Calu3 (cell line): Measurements from ENCODE around the gene MAF. TPM values are rescaled to one million over a fixed set of nuclear protein-coding genes. Genes with fewer than 3 reads are reported as not detected.

Experiments used
- BruUV-seq: library from RNA; stranded (reverse); fragments of 400-500 nt; replicated peaks from 2 replicates; lab custom pipeline; 2021; lab: Mats Ljungman, UMichigan
- CTCF ChIA-PET: fragments of 300-600 bp; sonication (Branson Sonifier 250); formaldehyde crosslinking; loops from one replicate; lab custom pipeline; 2022; ENCODE audit warnings: antibody characterized with exemption; lab: Charles Lee
- DNase-seq: peaks from one replicate; pipeline ENCODE4 v3.0.0; 2022
- H3K27ac Mint-ChIP-seq: one replicate; pipeline ENCODE4 v1.8.0; 2022; ENCODE audit warnings: mixed read lengths; ENCODE audit not compliant: unreplicated experiment
- H3K27me3 Mint-ChIP-seq: one replicate; pipeline ENCODE4 v1.8.0; 2022; ENCODE audit warnings: mixed read lengths; ENCODE audit not compliant: unreplicated experiment
- H3K36me3 Mint-ChIP-seq: one replicate; pipeline ENCODE4 v1.8.0; 2022; ENCODE audit warnings: mild to moderate bottlenecking, moderate library complexity, mixed read lengths; ENCODE audit not compliant: insufficient read depth, unreplicated experiment
- H3K4me1 Mint-ChIP-seq: one replicate; pipeline ENCODE4 v1.8.0; 2022; ENCODE audit warnings: mild to moderate bottlenecking, low read depth, mixed read lengths; ENCODE audit not compliant: unreplicated experiment
- H3K4me3 Mint-ChIP-seq: one replicate; pipeline ENCODE4 v1.8.0; 2022; ENCODE audit warnings: mild to moderate bottlenecking, low read depth, moderate library complexity, mixed read lengths; ENCODE audit not compliant: unreplicated experiment
- H3K9me3 Mint-ChIP-seq: one replicate; pipeline ENCODE4 v1.8.0; 2022; ENCODE audit warnings: low read depth, mixed read lengths; ENCODE audit not compliant: unreplicated experiment
- CTCF ChIP-seq: fragments of 200-600 bp; IDR thresholded peaks from one replicate; pipeline ENCODE4 v1.8.0; 2022; ENCODE audit warnings: antibody characterized with exemption; ENCODE audit not compliant: unreplicated experiment
- intact Hi-C: fragments of 100-400 bp; cut with micrococcal nuclease; formaldehyde crosslinking; loops from one replicate; pipeline ENCODE4 v1.10.0; 2022; ENCODE audit not compliant: unreplicated experiment
- total RNA-seq: library from RNA; stranded (reverse); gene quantifications from 2 replicates; pipeline ENCODE4 v1.2.3, GENCODE V29; 2022

MAF gene
- total RNA-seq, 1 experiment from 2014 or later = 0.97 TPM

DNA sequence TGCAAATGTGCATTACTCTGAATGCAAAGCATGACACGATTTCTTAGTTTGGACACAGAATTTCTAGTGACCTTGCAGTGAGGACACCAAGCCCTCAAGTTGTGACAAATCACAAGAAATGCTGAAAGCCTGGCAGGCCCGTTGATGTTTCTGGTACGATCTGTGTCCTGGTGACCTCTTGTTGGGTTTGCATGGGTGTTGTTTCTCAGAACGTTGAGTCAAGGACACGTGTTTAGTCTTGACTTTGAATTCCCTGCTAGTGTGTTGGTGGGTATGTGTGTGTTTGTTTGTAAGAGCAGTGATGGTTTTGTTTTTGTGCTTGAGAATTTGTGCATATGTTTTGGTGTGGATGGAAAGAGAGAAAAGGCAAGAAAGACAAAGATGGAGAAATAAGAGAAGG, 37.8 kb upstream of the MAF start:
- CTCF ChIA-PET = no interaction called here
- no peak for TF ChIP-seq CTCF
- Mint-ChIP-seq H3K36me3 (peaks cover 7% of the 10 kb centered on the region), H3K4me1 (peaks cover 34% of the 10 kb centered on the region), H3K4me3 (no peak overlapping the region), H3K27me3 (no peaks in the 10 kb centered on the region), H3K27ac (no peak overlapping the region), H3K9me3 (no peaks in the 10 kb centered on the region)
- no peak for DNase-seq
- BruUV-seq = no TSS peak
- intact Hi-C loops = no loop called here

DNA sequence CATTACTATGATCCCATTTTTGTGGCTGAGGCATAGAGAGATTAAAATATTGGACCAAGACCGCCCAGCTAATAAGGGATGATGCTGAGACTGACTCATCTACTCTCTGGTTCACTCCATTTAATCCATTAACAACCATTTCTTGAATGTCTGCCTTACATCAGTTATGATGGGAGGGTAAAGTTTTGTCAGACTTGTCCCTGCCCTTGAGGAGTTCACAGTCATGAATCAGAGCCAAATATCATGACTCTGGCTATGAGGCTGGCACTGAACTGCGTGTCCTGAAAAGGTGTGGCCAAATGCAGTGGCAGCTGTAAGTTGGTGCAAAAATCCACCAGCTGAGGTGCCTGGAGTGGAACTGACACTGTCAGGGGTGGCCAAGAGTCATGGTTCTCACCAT, 35.0 kb upstream of the MAF start:
- DNase-seq = no peak
- CTCF ChIA-PET = no interaction called here
- Mint-ChIP-seq H3K27ac (no peak overlapping the region), H3K36me3 (peaks cover 8% of the 10 kb centered on the region), H3K27me3 (no peaks in the 10 kb centered on the region), H3K4me3 (no peak overlapping the region), H3K4me1 (peaks cover 31% of the 10 kb centered on the region), H3K9me3 (peaks cover 3% of the 10 kb centered on the region)
- BruUV-seq = no TSS peak
- TF ChIP-seq CTCF = no peak
- intact Hi-C loops = no loop called here

GRCh38 chr16:79634298-79634697, 33.8 kb upstream of the MAF start:
- H3K27me3 Mint-ChIP-seq = no peaks in the 10 kb centered on the region
- CTCF ChIA-PET = no interaction called here
- DNase-seq = no peak
- H3K4me3 Mint-ChIP-seq = no peak overlapping the region
- no peak for TF ChIP-seq CTCF
- H3K9me3 Mint-ChIP-seq = peaks cover 4% of the 10 kb centered on the region
- no TSS peak for BruUV-seq
- H3K27ac Mint-ChIP-seq = no peak overlapping the region
- intact Hi-C loops = no loop called here
- peaks cover 19% of the 10 kb centered on the region for H3K4me1 Mint-ChIP-seq
- peaks cover 5% of the 10 kb centered on the region for H3K36me3 Mint-ChIP-seq

DNA sequence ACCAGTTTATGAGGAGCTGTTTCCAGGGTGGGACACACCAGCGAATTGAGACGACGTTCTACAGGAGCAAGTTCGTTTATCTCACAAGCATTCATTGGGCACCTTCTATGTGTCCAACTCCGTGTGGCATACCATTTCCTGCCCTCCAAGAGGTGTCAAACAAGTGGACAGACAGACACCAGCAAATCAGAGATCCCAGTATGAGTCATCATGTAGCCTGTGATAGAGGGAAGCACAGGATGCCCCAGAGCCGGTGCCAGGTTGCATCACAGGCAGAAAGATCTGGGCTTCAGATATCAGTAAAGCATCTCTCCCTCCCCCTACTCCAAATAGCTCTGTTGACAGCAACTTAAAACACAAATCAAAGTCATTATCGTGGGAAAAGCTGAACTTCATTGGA, 31.8 kb upstream of the MAF start:
- intact Hi-C loops = no loop called here
- DNase-seq = no peak
- H3K27me3 Mint-ChIP-seq = no peaks in the 10 kb centered on the region
- no TSS peak for BruUV-seq
- no peak overlapping the region for H3K4me3 Mint-ChIP-seq
- no peak for TF ChIP-seq CTCF
- CTCF ChIA-PET = interaction anchor here (0.6 kb wide), 1 partner anchor 150 kb away, joined by 6 read pairs; no protein-coding TSS in a partner anchor
- peaks cover 17% of the 10 kb centered on the region for H3K4me1 Mint-ChIP-seq
- peaks cover 4% of the 10 kb centered on the region for H3K9me3 Mint-ChIP-seq
- peaks cover 12% of the 10 kb centered on the region for H3K36me3 Mint-ChIP-seq
- H3K27ac Mint-ChIP-seq = no peak overlapping the region
